H1 (cell line): Measurements from ENCODE around the gene DNAJC7. TPM values are rescaled to one million over a fixed set of nuclear protein-coding genes. Genes with fewer than 3 reads are reported as not detected.
A peak's percentile ranks its signal among the peaks of the same experiment; 100 is the strongest.

ENCODE experiments used
- ATF2 ChIP-seq: IDR thresholded peaks from 2 replicates; pipeline ENCODE4 v1.6.1; 2012; ENCODE audit warnings: low read length, inconsistent platforms
- BACH1 ChIP-seq: IDR thresholded peaks from 2 replicates; pipeline ENCODE4 v1.6.1; 2012; ENCODE audit warnings: low read length, improper control_type of control experiment
- PHF8 ChIP-seq: fragments of 200-600 bp; sonication (generic); conservative IDR thresholded peaks from 2 replicates; pipeline ENCODE4 v1.7.1; 2012; ENCODE audit warnings: low read depth, mild to moderate bottlenecking, inconsistent platforms, low read length, moderate library complexity
- POLR2A ChIP-seq, 2 experiments: IDR thresholded peaks; 1 replicate in 1 of 2; 2 replicates in 1 of 2; pipeline ENCODE4 v1.6.1; 2011; ENCODE audit warnings: low read depth in 2 of 2, low read length in 2 of 2, mild to moderate bottlenecking in 2 of 2; ENCODE audit errors: control extremely low read depth in 1 of 2
- POLR2AphosphoS5 ChIP-seq: IDR thresholded peaks from 2 replicates; pipeline ENCODE4 v1.6.1; 2011; ENCODE audit warnings: low read depth, low read length
- TCF12 ChIP-seq: IDR thresholded peaks from 2 replicates; pipeline ENCODE4 v1.6.1; 2011; ENCODE audit warnings: low read depth, mild to moderate bottlenecking, low read length
- polyA plus RNA-seq, 7 experiments: library from polyadenylated mRNA; depleted of rRNA in 3 of 7; stranded (reverse) in 5 of 7; unstranded in 2 of 7; fragments of >200 nt in 5 of 7; fragments of 200-250 nt in 2 of 7; gene quantifications; 1 replicate in 5 of 7; 2 replicates in 1 of 7; 4 replicates in 1 of 7; pipeline versions ENCODE4 v1.2.1 to v1.2.3, GENCODE V29; 2011 to 2013; ENCODE audit warnings: missing spikeins in 2 of 7, mixed read lengths in 2 of 7
- total RNA-seq: library from RNA; stranded (reverse); fragmentation: NEBNext Ultra II Directional; extraction: Animal tissue kit (Norgen Biotek cat#: 25700); gene quantifications from 2 replicates; pipeline ENCODE4 v1.2.1, GENCODE V29; 2021
- TF ChIP-seq, protein P1 (sequence below): fragments of 300-600 bp; sonication (generic); IDR thresholded peaks from 2 replicates; pipeline ENCODE4 v1.7.1; 2012; ENCODE audit warnings: low read length, moderate library complexity, mild to moderate bottlenecking, inconsistent platforms; ENCODE audit not compliant: insufficient replicate concordance
- TF ChIP-seq, protein P2 (sequence below): IDR thresholded peaks from 2 replicates; pipeline ENCODE4 v1.6.1; 2012; ENCODE audit warnings: inconsistent platforms

DNAJC7 gene
- total and polyA plus RNA-seq, 2 of the 8 experiments (the other 6 are each of a cell fraction or from before 2014, with no cell fraction given) = 31.0 to 148 TPM

GRCh38 chr17:41967141-41967920, 49.9 kb downstream of the DNAJC7 start (continued):
- TF ChIP-seq, protein P1, sequence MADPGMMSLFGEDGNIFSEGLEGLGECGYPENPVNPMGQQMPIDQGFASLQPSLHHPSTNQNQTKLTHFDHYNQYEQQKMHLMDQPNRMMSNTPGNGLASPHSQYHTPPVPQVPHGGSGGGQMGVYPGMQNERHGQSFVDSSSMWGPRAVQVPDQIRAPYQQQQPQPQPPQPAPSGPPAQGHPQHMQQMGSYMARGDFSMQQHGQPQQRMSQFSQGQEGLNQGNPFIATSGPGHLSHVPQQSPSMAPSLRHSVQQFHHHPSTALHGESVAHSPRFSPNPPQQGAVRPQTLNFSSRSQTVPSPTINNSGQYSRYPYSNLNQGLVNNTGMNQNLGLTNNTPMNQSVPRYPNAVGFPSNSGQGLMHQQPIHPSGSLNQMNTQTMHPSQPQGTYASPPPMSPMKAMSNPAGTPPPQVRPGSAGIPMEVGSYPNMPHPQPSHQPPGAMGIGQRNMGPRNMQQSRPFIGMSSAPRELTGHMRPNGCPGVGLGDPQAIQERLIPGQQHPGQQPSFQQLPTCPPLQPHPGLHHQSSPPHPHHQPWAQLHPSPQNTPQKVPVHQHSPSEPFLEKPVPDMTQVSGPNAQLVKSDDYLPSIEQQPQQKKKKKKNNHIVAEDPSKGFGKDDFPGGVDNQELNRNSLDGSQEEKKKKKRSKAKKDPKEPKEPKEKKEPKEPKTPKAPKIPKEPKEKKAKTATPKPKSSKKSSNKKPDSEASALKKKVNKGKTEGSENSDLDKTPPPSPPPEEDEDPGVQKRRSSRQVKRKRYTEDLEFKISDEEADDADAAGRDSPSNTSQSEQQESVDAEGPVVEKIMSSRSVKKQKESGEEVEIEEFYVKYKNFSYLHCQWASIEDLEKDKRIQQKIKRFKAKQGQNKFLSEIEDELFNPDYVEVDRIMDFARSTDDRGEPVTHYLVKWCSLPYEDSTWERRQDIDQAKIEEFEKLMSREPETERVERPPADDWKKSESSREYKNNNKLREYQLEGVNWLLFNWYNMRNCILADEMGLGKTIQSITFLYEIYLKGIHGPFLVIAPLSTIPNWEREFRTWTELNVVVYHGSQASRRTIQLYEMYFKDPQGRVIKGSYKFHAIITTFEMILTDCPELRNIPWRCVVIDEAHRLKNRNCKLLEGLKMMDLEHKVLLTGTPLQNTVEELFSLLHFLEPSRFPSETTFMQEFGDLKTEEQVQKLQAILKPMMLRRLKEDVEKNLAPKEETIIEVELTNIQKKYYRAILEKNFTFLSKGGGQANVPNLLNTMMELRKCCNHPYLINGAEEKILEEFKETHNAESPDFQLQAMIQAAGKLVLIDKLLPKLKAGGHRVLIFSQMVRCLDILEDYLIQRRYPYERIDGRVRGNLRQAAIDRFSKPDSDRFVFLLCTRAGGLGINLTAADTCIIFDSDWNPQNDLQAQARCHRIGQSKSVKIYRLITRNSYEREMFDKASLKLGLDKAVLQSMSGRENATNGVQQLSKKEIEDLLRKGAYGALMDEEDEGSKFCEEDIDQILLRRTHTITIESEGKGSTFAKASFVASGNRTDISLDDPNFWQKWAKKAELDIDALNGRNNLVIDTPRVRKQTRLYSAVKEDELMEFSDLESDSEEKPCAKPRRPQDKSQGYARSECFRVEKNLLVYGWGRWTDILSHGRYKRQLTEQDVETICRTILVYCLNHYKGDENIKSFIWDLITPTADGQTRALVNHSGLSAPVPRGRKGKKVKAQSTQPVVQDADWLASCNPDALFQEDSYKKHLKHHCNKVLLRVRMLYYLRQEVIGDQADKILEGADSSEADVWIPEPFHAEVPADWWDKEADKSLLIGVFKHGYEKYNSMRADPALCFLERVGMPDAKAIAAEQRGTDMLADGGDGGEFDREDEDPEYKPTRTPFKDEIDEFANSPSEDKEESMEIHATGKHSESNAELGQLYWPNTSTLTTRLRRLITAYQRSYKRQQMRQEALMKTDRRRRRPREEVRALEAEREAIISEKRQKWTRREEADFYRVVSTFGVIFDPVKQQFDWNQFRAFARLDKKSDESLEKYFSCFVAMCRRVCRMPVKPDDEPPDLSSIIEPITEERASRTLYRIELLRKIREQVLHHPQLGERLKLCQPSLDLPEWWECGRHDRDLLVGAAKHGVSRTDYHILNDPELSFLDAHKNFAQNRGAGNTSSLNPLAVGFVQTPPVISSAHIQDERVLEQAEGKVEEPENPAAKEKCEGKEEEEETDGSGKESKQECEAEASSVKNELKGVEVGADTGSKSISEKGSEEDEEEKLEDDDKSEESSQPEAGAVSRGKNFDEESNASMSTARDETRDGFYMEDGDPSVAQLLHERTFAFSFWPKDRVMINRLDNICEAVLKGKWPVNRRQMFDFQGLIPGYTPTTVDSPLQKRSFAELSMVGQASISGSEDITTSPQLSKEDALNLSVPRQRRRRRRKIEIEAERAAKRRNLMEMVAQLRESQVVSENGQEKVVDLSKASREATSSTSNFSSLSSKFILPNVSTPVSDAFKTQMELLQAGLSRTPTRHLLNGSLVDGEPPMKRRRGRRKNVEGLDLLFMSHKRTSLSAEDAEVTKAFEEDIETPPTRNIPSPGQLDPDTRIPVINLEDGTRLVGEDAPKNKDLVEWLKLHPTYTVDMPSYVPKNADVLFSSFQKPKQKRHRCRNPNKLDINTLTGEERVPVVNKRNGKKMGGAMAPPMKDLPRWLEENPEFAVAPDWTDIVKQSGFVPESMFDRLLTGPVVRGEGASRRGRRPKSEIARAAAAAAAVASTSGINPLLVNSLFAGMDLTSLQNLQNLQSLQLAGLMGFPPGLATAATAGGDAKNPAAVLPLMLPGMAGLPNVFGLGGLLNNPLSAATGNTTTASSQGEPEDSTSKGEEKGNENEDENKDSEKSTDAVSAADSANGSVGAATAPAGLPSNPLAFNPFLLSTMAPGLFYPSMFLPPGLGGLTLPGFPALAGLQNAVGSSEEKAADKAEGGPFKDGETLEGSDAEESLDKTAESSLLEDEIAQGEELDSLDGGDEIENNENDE = no peak
- TF ChIP-seq POLR2AphosphoS5 (peak; percentile 35; the same call in 1 of the 2 replicates), ATF2 (no peak; the same call in 1 of the 2 replicates), TCF12 (no peak), BACH1 (no peak), PHF8 (peak; percentile 1; the same call in 1 of the 2 replicates), POLR2A (IDR thresholded peaks at IDR 0.05; ENCODE audit: control extremely low read depth in 1 of 2, low read depth in 2 of 2, low read length in 2 of 2) (0 out of 3 replicates have a peak, but pooled peaks of 1 of the 2 experiments have one; percentile 71)
- TF ChIP-seq, protein P2, sequence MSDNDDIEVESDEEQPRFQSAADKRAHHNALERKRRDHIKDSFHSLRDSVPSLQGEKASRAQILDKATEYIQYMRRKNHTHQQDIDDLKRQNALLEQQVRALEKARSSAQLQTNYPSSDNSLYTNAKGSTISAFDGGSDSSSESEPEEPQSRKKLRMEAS = peak; percentile 18; the same call in 1 of the 2 replicates
